GM12878 (cell line): Measurements from ENCODE around the gene CDKN2AIPNL. TPM values are rescaled to one million over a fixed set of nuclear protein-coding genes. Genes with fewer than 3 reads are reported as not detected.

Experiments used
- ATAC-seq: fragments of 200-7000 bp; cut with Tn5 transposase; 3 replicates; pipeline ENCODE4 v1.9.1; 2020; ENCODE audit warnings: mild to moderate bottlenecking, moderate library complexity
- BruUV-seq: library from RNA; stranded (reverse); fragments of 400-500 nt; replicated peaks from 2 replicates; lab custom pipeline; 2021; lab: Mats Ljungman, UMichigan
- CTCF ChIA-PET: fragments of 300-600 bp; sonication (Branson Sonifier 250); formaldehyde crosslinking; extraction: SDS; loops from one replicate; lab custom pipeline; 2021; ENCODE audit warnings: inconsistent platforms; lab: Yijun Ruan, JAX
- POLR2A ChIA-PET: fragments of 350-600 bp; formaldehyde crosslinking; extraction: SDS; loops from one replicate; lab custom pipeline; 2021; ENCODE audit warnings: inconsistent platforms; lab: Charles Lee
- RAD21 ChIA-PET: fragments of 300-600 bp; sonication (Branson Sonifier 250); formaldehyde crosslinking; loops from one replicate; lab custom pipeline; 2023; ENCODE audit warnings: antibody characterized with exemption; ENCODE audit not compliant: unreplicated experiment; lab: Charles Lee
- SMC1A ChIA-PET: fragments of 300-600 bp; sonication (Branson Sonifier 250); formaldehyde crosslinking; loops from one replicate; lab custom pipeline; 2023; ENCODE audit not compliant: unreplicated experiment, uncharacterized antibody; lab: Charles Lee
- DNase-seq: peaks from one replicate; pipeline ENCODE4 v3.0.0-alpha.2; 2011; ENCODE audit warnings: low read depth, low spot score
- FAIRE-seq: peaks from 3 replicates; lab custom pipeline; 2011; peaks lifted over from hg19 to GRCh38; lab: Jason Lieb, UNC
- H2AFZ ChIP-seq: 2 replicates; pipeline ENCODE4 v1.6.0; 2011; ENCODE audit warnings: low read depth, low read length, control low read depth; ENCODE audit not compliant: control insufficient read depth
- H3K27ac ChIP-seq: 2 replicates; pipeline ENCODE4 v1.5.1; 2011; ENCODE audit warnings: control low read depth; ENCODE audit not compliant: control insufficient read depth, insufficient read depth
- H3K27me3 ChIP-seq, 2 experiments: replicated peaks in 1 of 2; 2 replicates each; pipeline versions ENCODE4 v1.6.0 to v1.6.1; 2011; ENCODE audit warnings: low read length in 1 of 2; ENCODE audit not compliant: control insufficient read depth in 2 of 2, insufficient read depth in 2 of 2
- H3K36me3 ChIP-seq, 2 experiments: 2 replicates each; pipeline ENCODE4 v1.5.1; 2011; ENCODE audit warnings: low read length in 1 of 2; ENCODE audit not compliant: control insufficient read depth in 2 of 2, insufficient read depth in 2 of 2
- H3K4me1 ChIP-seq: 2 replicates; pipeline ENCODE4 v1.6.1; 2011; ENCODE audit warnings: mild to moderate bottlenecking, low read length, moderate library complexity, mixed read lengths; ENCODE audit not compliant: control insufficient read depth, insufficient read depth
- H3K4me2 ChIP-seq: 2 replicates; pipeline ENCODE4 v1.6.0; 2011; ENCODE audit warnings: control low read depth; ENCODE audit not compliant: control insufficient read depth, insufficient read depth
- H3K4me3 ChIP-seq: fragments of 200-600 bp; sonication (generic); 2 replicates; pipeline ENCODE4 v1.5.1; 2016
- H3K79me2 ChIP-seq: 2 replicates; pipeline ENCODE4 v1.6.0; 2011; ENCODE audit warnings: low read length; ENCODE audit not compliant: control insufficient read depth, insufficient read depth
- H3K9ac ChIP-seq: 2 replicates; pipeline ENCODE4 v1.8.0; 2011; ENCODE audit warnings: low read length, control low read depth, mixed read lengths; ENCODE audit not compliant: control insufficient read depth, insufficient read depth
- H3K9me3 ChIP-seq: replicated peaks from 3 replicates; pipeline ENCODE4 v1.5.1; 2011; ENCODE audit warnings: mild to moderate bottlenecking, low read length; ENCODE audit not compliant: control insufficient read depth, insufficient read depth
- H4K20me1 ChIP-seq: 2 replicates; pipeline ENCODE4 v1.6.0; 2011; ENCODE audit not compliant: control insufficient read depth, insufficient read depth
- CBX3 ChIP-seq: fragments of 200-600 bp; sonication (generic); IDR thresholded peaks from 2 replicates; pipeline ENCODE4 v1.6.1; 2016; ENCODE audit warnings: low read depth, borderline replicate concordance
- CBX5 ChIP-seq: sonication (generic); IDR thresholded peaks from 2 replicates; pipeline ENCODE4 v1.6.1; 2016; ENCODE audit warnings: low read depth, moderate library complexity, mild to moderate bottlenecking, inconsistent platforms
- CREB1 ChIP-seq: IDR thresholded peaks from 2 replicates; pipeline ENCODE4 v1.6.1; 2012; ENCODE audit warnings: low read depth, mild to moderate bottlenecking, inconsistent platforms
- DPF2 ChIP-seq: fragments of 450-650 bp; IDR thresholded peaks from 2 replicates; pipeline ENCODE4 v1.6.1; 2017; ENCODE audit warnings: mild to moderate bottlenecking
- E2F4 ChIP-seq: IDR thresholded peaks from 2 replicates; pipeline ENCODE4 v1.6.1; 2012; ENCODE audit warnings: low read depth, low read length, improper control_type of control experiment
- EGR1 ChIP-seq, 2 experiments: IDR thresholded peaks; 1 replicate in 1 of 2; 2 replicates in 1 of 2; pipeline ENCODE4 v1.6.1; 2011 to 2012; ENCODE audit warnings: low read depth in 2 of 2, low read length in 2 of 2, borderline replicate concordance in 1 of 2, mild to moderate bottlenecking in 1 of 2, moderate library complexity in 1 of 2
- ELK1 ChIP-seq: IDR thresholded peaks from 2 replicates; pipeline ENCODE4 v1.6.1; 2012; ENCODE audit warnings: low read depth, low read length, improper control_type of control experiment
- HDAC2 ChIP-seq: fragments of 200-600 bp; sonication (generic); IDR thresholded peaks from 2 replicates; pipeline ENCODE4 v1.6.1; 2017
- IRF4 ChIP-seq: IDR thresholded peaks from 2 replicates; pipeline ENCODE4 v1.6.1; 2011; ENCODE audit warnings: low read depth, low read length
- MYB ChIP-seq: fragments of 150-350 bp; IDR thresholded peaks from 2 replicates; pipeline ENCODE4 v1.6.1; 2014; ENCODE audit warnings: mild to moderate bottlenecking, low read depth, low read length, borderline replicate concordance
- NFXL1 ChIP-seq: fragments of 450-650 bp; IDR thresholded peaks from 2 replicates; pipeline ENCODE4 v1.6.1; 2017; ENCODE audit warnings: antibody characterized with exemption, mild to moderate bottlenecking, borderline replicate concordance
- NR2F1 ChIP-seq: fragments of 450-650 bp; conservative IDR thresholded peaks from 2 replicates; pipeline ENCODE4 v1.6.1; 2017; ENCODE audit warnings: mild to moderate bottlenecking
- PAX5 ChIP-seq: IDR thresholded peaks from 2 replicates; pipeline ENCODE4 v1.6.1; 2011; ENCODE audit warnings: low read depth, low read length, borderline replicate concordance
- SIX5 ChIP-seq: IDR thresholded peaks from 2 replicates; pipeline ENCODE4 v1.6.1; 2011; ENCODE audit warnings: mild to moderate bottlenecking, low read depth, low read length, moderate library complexity; ENCODE audit not compliant: severe bottlenecking
- SMAD5 ChIP-seq: IDR thresholded peaks from 2 replicates; pipeline ENCODE4 v1.6.1; 2016; ENCODE audit warnings: antibody characterized with exemption, low read depth
- SREBF1 ChIP-seq: IDR thresholded peaks from 2 replicates; pipeline ENCODE4 v1.6.1; 2012; ENCODE audit warnings: mild to moderate bottlenecking, low read length
- ZBTB4 ChIP-seq: fragments of 450-650 bp; formaldehyde crosslinking; IDR thresholded peaks from 2 replicates; pipeline ENCODE4 v1.4.0; 2022; ENCODE audit warnings: mild to moderate bottlenecking, moderate library complexity
- ZNF207 ChIP-seq: fragments of 450-650 bp; IDR thresholded peaks from 2 replicates; pipeline ENCODE4 v1.6.1; 2014; ENCODE audit warnings: antibody characterized with exemption, mild to moderate bottlenecking, borderline replicate concordance
- WGBS: methylation state at CpG from one replicate; pipeline ENCODE4 v1.1.6; 2016; ENCODE audit warnings: low lambda C conversion rate; ENCODE audit not compliant: insufficient replicate concordance, insufficient coverage; ENCODE audit errors: missing lambda C conversion rate; 5-methylcytosine and 5-hydroxymethylcytosine counted together
- in situ Hi-C: fragments of 300-500 bp; cut with MboI; formaldehyde crosslinking; loops from 9 replicates; pipeline ENCODE4 v1.14.3; 2018; ENCODE audit warnings: mixed read lengths
- intact Hi-C: fragments of 100-400 bp; cut with micrococcal nuclease; formaldehyde crosslinking; loops from one replicate; pipeline ENCODE4 v1.14.2; 2022; ENCODE audit not compliant: unreplicated experiment
- polyA plus RNA-seq, 11 experiments: library from polyadenylated mRNA; depleted of rRNA in 4 of 11; unstranded in 6 of 11; stranded (reverse) in 5 of 11; fragments of >200 nt; fragmentation: Nextera tagmentation in 4 of 11; fragmentation: Illumina TruSeq in 1 of 11; extraction: Ambion mirVana in 4 of 11; extraction: Trizol in 1 of 11; gene quantifications; 1 replicate in 1 of 11; 2 replicates in 10 of 11; pipeline versions ENCODE4 v1.2.1 to v1.2.3, GENCODE V29; 2011 to 2016; ENCODE audit warnings: inconsistent platforms in 2 of 11, missing spikeins in 2 of 11, low read depth in 1 of 11
- total RNA-seq, 4 experiments: library from RNA; depleted of rRNA in 3 of 4; stranded (reverse); fragments of >200 nt in 3 of 4; fragmentation: Illumina TruSeq in 1 of 4; extraction: Trizol in 1 of 4; gene quantifications; 2 replicates each; pipeline versions ENCODE4 v1.2.1 to v1.2.3, GENCODE V29; 2013 to 2021

Gene CDKN2AIPNL
- total and polyA plus RNA-seq, 10 of the 15 experiments (the other 5 are each of a cell fraction or from before 2014, with no cell fraction given), result 23.5 to 72.0 (median 36.6) TPM

GRCh38 chr5:134436523-134437339 lies 25.1 kb upstream of the CDKN2AIPNL start:
- BruUV-seq, result no TSS peak
- in situ Hi-C loops, result no loop called here
- peak; percentile 46 for DNase-seq
- H3K4me2 ChIP-seq, result peak overlapping the region; percentile 76
- H3K9ac ChIP-seq, result no peak overlapping the region
- no peaks in the 10 kb centered on the region for H3K79me2 ChIP-seq
- ChIA-PET RAD21 (interaction anchor here (0.7 to 2.1 kb wide), 15 partner anchors 11 to 119 kb away, joined by 3 to 18 read pairs (median 5); partner anchors contain the start of genes CDKN2AIPNL and JADE2), SMC1A (interaction anchor here (0.7 to 2.2 kb wide), 12 partner anchors 9 to 118 kb away, joined by 3 to 18 read pairs (median 4); partner anchors contain the start of gene CDKN2AIPNL), POLR2A (interaction anchor here (0.8 to 1.7 kb wide), 10 partner anchors 10 to 458 kb away, joined by 3 to 16 read pairs (median 4); partner anchors contain the start of genes CDKN2AIPNL and JADE2), CTCF (interaction anchor here (0.7 to 1.7 kb wide), 9 partner anchors 9 to 319 kb away, joined by 3 to 10 read pairs (median 4); partner anchors contain the start of gene CDKN2AIPNL)
- no peaks in the 10 kb centered on the region for H3K27me3 ChIP-seq
- peak overlapping the region; percentile 86 for H2AFZ ChIP-seq
- no peaks in the 10 kb centered on the region for H3K9me3 ChIP-seq
- WGBS, result 4% methylated on average over 20 of the region's 20 CpGs
- no peak overlapping the region for H3K4me3 ChIP-seq
- intact Hi-C loops, result no loop called here
- no peaks in the 10 kb centered on the region for H3K36me3 ChIP-seq
- H4K20me1 ChIP-seq, result no peaks in the 10 kb centered on the region
- FAIRE-seq, result peak; percentile 96
- H3K27ac ChIP-seq, result peak overlapping the region; percentile 24; the same call in 1 of the 2 replicates
- peak; percentile 96 for ATAC-seq
- peaks cover 18% of the 10 kb centered on the region for H3K4me1 ChIP-seq
- TF ChIP-seq SMAD5 (no peak), E2F4 (no peak), CBX5 (no peak), SIX5 (no peak), SREBF1 (no peak), ZBTB4 (CRISPR knock-in tag) (no peak), EGR1 (IDR thresholded peaks at IDR 0.05; ENCODE audit: borderline replicate concordance in 1 of 2, low read depth in 2 of 2, low read length in 2 of 2) (no peak), ELK1 (no peak), PAX5 (0 out of 2 replicates have a peak, but pooled peaks have one; percentile 17), CREB1 (peak; percentile 86), ZNF207 (no peak), NFXL1 (no peak), DPF2 (peak; percentile 55), CBX3 (no peak), IRF4 (no peak), NR2F1 (no peak), HDAC2 (no peak), MYB (no peak)
